ENCODE measurements around the gene SLC22A23. TPM values are rescaled to one million over a fixed set of nuclear protein-coding genes. Genes with fewer than 3 reads are reported as not detected.

Gene SLC22A23
- total RNA-seq, 1 experiment from 2014 or later: 5.7 TPM

DNA sequence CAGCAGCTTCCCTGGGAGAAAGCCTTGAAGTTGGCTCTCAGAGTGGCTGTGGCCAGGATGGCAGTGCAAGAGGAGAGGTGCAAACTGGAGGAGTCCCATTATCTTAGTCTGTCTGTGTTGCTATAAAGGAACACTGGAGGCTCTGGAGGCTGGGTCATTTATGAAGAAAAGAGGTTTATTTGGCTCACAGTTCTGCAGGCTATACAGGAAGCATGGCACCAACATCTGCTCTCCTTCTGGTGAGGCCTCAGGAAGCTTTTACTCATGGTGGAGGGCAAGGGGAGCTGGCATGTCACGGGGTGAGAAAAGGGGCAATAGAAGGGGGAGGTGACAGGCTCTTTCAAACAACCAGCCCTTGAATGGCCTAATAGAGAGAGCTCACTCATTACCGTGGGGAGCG lies 151.0 kb downstream of the SLC22A23 start:
- DNase-seq (no peak), ATAC-seq (no peak)
- H3K9ac ChIP-seq (ENCODE audit: low read length): no peak overlapping the region
- no peak overlapping the region for H2AFZ ChIP-seq (ENCODE audit: low read length)
- H3K4me3 ChIP-seq (ENCODE audit: low read length): no peak overlapping the region
- H4K20me1 ChIP-seq (ENCODE audit: low read length): no peaks in the 10 kb centered on the region
- H3K79me2 ChIP-seq (ENCODE audit: low read length): no peaks in the 10 kb centered on the region
- intact Hi-C loops (cut with micrococcal nuclease): no loop called here
- no peak overlapping the region for H3K27ac ChIP-seq (ENCODE audit: low read length)
- H3K4me1 ChIP-seq (ENCODE audit: insufficient read depth, low read length): peaks cover 6% of the 10 kb centered on the region; the same call in 1 of the 2 replicates
- no TSS peak for BruUV-seq (replicated peaks)
- no peaks in the 10 kb centered on the region for H3K36me3 ChIP-seq (ENCODE audit: low read depth, low read length)
- no peak overlapping the region for H3K4me2 ChIP-seq (ENCODE audit: low read length)
- ChIA-PET POLR2A (ENCODE audit: unreplicated experiment) (no interaction called here), CTCF (no interaction called here)
- H3K27me3 ChIP-seq (ENCODE audit: low read length): no peaks in the 10 kb centered on the region
- TF ChIP-seq EZH2 (IDR thresholded peaks at IDR 0.05; ENCODE audit: low read length, unreplicated experiment): no peak
- TF ChIP-seq EZH2phosphoT487 (IDR thresholded peaks at IDR 0.05; ENCODE audit: borderline replicate concordance, low read length): no peak
- TF ChIP-seq, protein P1, sequence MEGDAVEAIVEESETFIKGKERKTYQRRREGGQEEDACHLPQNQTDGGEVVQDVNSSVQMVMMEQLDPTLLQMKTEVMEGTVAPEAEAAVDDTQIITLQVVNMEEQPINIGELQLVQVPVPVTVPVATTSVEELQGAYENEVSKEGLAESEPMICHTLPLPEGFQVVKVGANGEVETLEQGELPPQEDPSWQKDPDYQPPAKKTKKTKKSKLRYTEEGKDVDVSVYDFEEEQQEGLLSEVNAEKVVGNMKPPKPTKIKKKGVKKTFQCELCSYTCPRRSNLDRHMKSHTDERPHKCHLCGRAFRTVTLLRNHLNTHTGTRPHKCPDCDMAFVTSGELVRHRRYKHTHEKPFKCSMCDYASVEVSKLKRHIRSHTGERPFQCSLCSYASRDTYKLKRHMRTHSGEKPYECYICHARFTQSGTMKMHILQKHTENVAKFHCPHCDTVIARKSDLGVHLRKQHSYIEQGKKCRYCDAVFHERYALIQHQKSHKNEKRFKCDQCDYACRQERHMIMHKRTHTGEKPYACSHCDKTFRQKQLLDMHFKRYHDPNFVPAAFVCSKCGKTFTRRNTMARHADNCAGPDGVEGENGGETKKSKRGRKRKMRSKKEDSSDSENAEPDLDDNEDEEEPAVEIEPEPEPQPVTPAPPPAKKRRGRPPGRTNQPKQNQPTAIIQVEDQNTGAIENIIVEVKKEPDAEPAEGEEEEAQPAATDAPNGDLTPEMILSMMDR (conservative IDR thresholded peaks at IDR 0.05; ENCODE audit: low read depth, low read length): no peak
- H3K9me2 ChIP-seq (replicated peaks; ENCODE audit: low read length): no peaks in the 10 kb centered on the region
- no peaks in the 10 kb centered on the region for H3F3A ChIP-seq (ENCODE audit: low read length, unreplicated experiment)
- no peaks in the 10 kb centered on the region for H3K9me3 ChIP-seq (ENCODE audit: low read length)

GRCh38 chr6:3305216-3305565 lies 151.7 kb downstream of the SLC22A23 start:
- ChIA-PET CTCF (no interaction called here), POLR2A (ENCODE audit: unreplicated experiment) (no interaction called here)
- Histone ChIP-seq H3K4me3 (ENCODE audit: low read length) (no peak overlapping the region), H3K27ac (ENCODE audit: low read length) (no peak overlapping the region), H3K4me1 (ENCODE audit: insufficient read depth, low read length) (no peaks in the 10 kb centered on the region), H3K4me2 (ENCODE audit: low read length) (no peak overlapping the region), H2AFZ (ENCODE audit: low read length) (no peak overlapping the region), H3K27me3 (ENCODE audit: low read length) (no peaks in the 10 kb centered on the region), H3K9ac (ENCODE audit: low read length) (no peak overlapping the region), H3K9me2 (replicated peaks; ENCODE audit: low read length) (no peaks in the 10 kb centered on the region), H3K79me2 (ENCODE audit: low read length) (no peaks in the 10 kb centered on the region), H3K36me3 (ENCODE audit: low read depth, low read length) (no peaks in the 10 kb centered on the region), H4K20me1 (ENCODE audit: low read length) (no peaks in the 10 kb centered on the region), H3K9me3 (ENCODE audit: low read length) (no peaks in the 10 kb centered on the region), H3F3A (ENCODE audit: low read length, unreplicated experiment) (no peaks in the 10 kb centered on the region)
- no peak for ATAC-seq
- intact Hi-C loops (cut with micrococcal nuclease): no loop called here
- no peak for TF ChIP-seq EZH2 (IDR thresholded peaks at IDR 0.05; ENCODE audit: low read length, unreplicated experiment)
- TF ChIP-seq EZH2phosphoT487 (IDR thresholded peaks at IDR 0.05; ENCODE audit: borderline replicate concordance, low read length): no peak
- TF ChIP-seq, protein P1 (conservative IDR thresholded peaks at IDR 0.05; ENCODE audit: low read depth, low read length): no peak
- DNase-seq: no peak
- no TSS peak for BruUV-seq (replicated peaks)

DNA sequence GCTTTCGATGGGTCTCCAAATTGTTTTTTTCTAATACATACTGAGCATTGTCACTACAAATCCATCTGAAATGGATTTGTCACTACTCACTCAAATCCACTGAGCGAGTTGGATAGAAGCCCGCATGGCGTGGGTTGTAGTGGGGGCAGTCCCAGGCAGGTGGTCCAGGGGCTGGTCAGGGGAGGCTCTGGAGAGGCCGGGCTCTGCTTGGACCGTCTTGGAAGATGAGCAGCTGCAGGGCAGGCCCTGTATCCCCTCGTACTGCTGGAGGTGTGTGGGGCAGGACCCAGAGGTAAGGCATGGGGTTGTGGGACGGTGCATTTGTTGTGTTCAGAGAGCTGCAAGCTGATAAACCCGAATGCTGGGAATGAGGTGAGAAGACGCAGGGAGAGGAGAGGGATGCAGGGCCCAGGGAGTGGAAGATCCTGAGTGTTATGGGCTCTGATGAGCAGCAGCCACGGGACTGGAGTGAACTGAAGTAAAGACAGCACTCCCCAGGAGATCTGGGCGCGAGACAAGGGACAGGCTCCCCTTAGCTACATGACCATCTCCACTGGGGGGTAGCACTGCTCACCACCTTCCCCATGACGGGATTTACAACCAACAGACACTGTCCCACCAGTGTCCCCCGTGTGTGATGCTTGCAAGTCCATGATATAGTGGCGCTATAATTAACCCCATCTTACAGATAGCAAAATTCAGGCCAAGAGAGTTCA lies 152.2 kb downstream of the SLC22A23 start:
- TF ChIP-seq, protein P1 (conservative IDR thresholded peaks at IDR 0.05; ENCODE audit: low read depth, low read length): no peak
- TF ChIP-seq EZH2phosphoT487 (IDR thresholded peaks at IDR 0.05; ENCODE audit: borderline replicate concordance, low read length) (no peak), EZH2 (IDR thresholded peaks at IDR 0.05; ENCODE audit: low read length, unreplicated experiment) (no peak)
- Histone ChIP-seq H3F3A (ENCODE audit: low read length, unreplicated experiment) (no peaks in the 10 kb centered on the region), H3K36me3 (ENCODE audit: low read depth, low read length) (no peaks in the 10 kb centered on the region), H3K27me3 (ENCODE audit: low read length) (no peaks in the 10 kb centered on the region), H3K79me2 (ENCODE audit: low read length) (no peaks in the 10 kb centered on the region), H4K20me1 (ENCODE audit: low read length) (no peaks in the 10 kb centered on the region), H3K4me1 (ENCODE audit: insufficient read depth, low read length) (no peaks in the 10 kb centered on the region), H3K4me3 (ENCODE audit: low read length) (no peak overlapping the region), H3K9me2 (replicated peaks; ENCODE audit: low read length) (no peaks in the 10 kb centered on the region), H3K9me3 (ENCODE audit: low read length) (no peaks in the 10 kb centered on the region), H3K27ac (ENCODE audit: low read length) (no peak overlapping the region), H2AFZ (ENCODE audit: low read length) (no peak overlapping the region), H3K9ac (ENCODE audit: low read length) (no peak overlapping the region), H3K4me2 (ENCODE audit: low read length) (no peak overlapping the region)
- ATAC-seq (no peak), DNase-seq (no peak)
- BruUV-seq (replicated peaks): no TSS peak
- intact Hi-C loops (cut with micrococcal nuclease): no loop called here
- ChIA-PET POLR2A (ENCODE audit: unreplicated experiment) (no interaction called here), CTCF (no interaction called here)

Measured in PC-3 (cell line).